HepG2 (cell line): ENCODE measurements around the gene DRG1.

Source experiments
- PAX8 ChIP-seq: sonication (generic); formaldehyde crosslinking; IDR thresholded peaks from 2 replicates; pipeline ENCODE4 v1.8.0; 2022; ENCODE audit warnings: mild to moderate bottlenecking, missing genetic modification reagents, borderline replicate concordance
- ZKSCAN5 ChIP-seq: sonication (generic); formaldehyde crosslinking; IDR thresholded peaks from 2 replicates; pipeline ENCODE4 v1.5.1; 2020; ENCODE audit warnings: mild to moderate bottlenecking, missing genetic modification reagents

DNA sequence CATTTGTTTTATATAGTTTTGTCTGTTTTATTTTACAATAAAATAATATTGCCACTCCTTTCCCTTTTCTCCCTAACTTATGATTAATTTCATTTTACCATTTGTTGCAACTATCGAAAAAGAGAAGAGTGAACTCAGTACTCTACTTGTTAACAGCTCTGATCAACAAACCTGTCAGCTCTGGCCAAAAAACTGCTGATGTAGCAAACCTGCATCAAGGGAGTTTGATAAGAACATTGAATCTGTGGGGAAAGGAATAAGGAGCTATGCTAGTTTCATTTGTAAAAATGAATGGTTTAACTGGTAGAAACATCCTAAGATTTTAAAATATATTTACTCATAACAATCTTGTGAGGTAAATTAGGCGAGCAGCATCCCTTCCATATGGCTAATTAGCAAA is 47.4 kb downstream of the DRG1 start:
- TF ChIP-seq PAX8 (CRISPR knock-in tag) (no peak), ZKSCAN5 (no peak)
